Breast epithelium (tissue), 3 donors: ENCODE measurements around the gene RIPPLY3.

Source experiments
- POLR2A ChIP-seq: fragments of 450-650 bp; IDR thresholded peaks from one replicate; pipeline ENCODE4 v1.6.1; 2016; ENCODE audit warnings: antibody characterized with exemption, mild to moderate bottlenecking, moderate library complexity
- POLR2AphosphoS5 ChIP-seq, 3 donors: sonication (generic); formaldehyde crosslinking; IDR thresholded peaks; one replicate each; pipeline ENCODE4 v1.6.1; 2017; ENCODE audit warnings: antibody characterized with exemption in 3 of 3
- TF ChIP-seq, protein P1 (sequence below), 3 donors: fragments of 450-650 bp; IDR thresholded peaks; one replicate each; pipeline ENCODE4 v1.5.1; 2016 to 2017; ENCODE audit warnings: antibody characterized with exemption in 3 of 3, mild to moderate bottlenecking in 3 of 3, moderate library complexity in 3 of 3

DNA sequence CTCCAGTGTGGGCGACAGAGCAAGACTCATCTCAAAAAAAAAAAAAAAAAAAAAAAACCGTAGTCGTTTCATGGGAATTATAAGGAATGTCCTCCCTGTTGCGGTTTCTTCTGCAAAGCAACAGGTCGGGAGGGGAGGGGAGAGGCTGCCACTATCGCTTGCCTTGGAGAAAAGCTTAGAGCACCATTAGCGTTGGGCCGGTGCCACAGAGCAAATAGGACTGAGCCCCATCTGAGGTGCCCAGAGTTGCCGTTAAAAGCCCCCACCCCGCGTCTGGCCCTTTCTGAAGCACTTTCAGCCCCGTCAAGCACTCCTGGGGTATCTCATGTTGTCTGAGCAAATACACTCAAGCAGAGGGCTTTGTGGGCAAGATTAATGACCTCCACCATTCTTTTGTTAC, 2.2 kb downstream of the RIPPLY3 start:
- TF ChIP-seq, protein P1, sequence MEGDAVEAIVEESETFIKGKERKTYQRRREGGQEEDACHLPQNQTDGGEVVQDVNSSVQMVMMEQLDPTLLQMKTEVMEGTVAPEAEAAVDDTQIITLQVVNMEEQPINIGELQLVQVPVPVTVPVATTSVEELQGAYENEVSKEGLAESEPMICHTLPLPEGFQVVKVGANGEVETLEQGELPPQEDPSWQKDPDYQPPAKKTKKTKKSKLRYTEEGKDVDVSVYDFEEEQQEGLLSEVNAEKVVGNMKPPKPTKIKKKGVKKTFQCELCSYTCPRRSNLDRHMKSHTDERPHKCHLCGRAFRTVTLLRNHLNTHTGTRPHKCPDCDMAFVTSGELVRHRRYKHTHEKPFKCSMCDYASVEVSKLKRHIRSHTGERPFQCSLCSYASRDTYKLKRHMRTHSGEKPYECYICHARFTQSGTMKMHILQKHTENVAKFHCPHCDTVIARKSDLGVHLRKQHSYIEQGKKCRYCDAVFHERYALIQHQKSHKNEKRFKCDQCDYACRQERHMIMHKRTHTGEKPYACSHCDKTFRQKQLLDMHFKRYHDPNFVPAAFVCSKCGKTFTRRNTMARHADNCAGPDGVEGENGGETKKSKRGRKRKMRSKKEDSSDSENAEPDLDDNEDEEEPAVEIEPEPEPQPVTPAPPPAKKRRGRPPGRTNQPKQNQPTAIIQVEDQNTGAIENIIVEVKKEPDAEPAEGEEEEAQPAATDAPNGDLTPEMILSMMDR (IDR thresholded peaks at IDR 0.05): no peak
- TF ChIP-seq POLR2A (no peak), POLR2AphosphoS5 (IDR thresholded peaks at IDR 0.05) (no peak)
